ENCODE data around the gene ATP8A2.
"Not testable (repeated sequence)": the region's sequence is repeated elsewhere in the genome, so short reads cannot be mapped to it uniquely, and the experiment has no call there.

The ATP8A2 gene

DNA sequence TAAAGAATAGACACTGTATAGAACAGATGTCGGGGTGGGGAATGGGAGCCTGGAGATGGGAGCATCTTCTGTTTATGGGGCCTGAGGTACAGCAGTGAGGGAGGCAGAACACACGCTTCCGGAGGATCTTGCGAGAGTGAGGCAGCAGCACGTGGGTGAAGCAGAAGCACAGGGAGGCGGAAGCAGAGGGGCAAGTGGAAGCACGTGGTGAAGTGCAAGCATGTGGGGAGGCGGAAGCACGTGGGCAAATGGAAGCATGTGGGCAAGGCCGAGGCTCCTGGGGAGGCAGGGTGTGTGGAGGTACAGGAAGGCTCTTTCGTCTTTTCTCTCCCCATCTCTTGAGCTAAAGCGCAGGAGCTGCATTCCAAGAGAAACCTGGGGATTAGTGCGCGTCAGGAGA lies 198.4 kb downstream of the ATP8A2 start:
- no peak for DNase-seq

GRCh38 chr13:25571237-25571636 lies 199.5 kb downstream of the ATP8A2 start:
- no peak for DNase-seq

DNA sequence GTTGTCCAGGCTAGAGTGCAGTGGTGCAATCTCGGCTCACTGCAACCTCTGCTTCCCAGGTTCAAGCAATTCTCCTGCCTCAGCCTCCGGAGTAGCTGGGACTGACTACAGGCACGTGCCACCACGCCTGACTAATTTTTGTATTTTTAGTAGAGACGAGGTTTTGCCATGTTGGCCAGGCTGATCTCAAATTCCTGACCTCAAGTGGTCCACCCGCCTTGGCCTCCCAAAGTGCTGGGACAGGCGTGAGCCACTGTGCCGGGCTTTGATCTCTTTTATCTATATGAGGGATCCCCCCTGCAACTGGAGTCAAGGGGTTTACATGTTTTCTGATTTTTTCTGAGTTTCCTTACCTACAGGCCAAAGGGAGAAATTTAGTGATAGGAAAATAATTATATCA lies 200.4 kb downstream of the ATP8A2 start:
- DNase-seq: not testable (repeated sequence)

DNA sequence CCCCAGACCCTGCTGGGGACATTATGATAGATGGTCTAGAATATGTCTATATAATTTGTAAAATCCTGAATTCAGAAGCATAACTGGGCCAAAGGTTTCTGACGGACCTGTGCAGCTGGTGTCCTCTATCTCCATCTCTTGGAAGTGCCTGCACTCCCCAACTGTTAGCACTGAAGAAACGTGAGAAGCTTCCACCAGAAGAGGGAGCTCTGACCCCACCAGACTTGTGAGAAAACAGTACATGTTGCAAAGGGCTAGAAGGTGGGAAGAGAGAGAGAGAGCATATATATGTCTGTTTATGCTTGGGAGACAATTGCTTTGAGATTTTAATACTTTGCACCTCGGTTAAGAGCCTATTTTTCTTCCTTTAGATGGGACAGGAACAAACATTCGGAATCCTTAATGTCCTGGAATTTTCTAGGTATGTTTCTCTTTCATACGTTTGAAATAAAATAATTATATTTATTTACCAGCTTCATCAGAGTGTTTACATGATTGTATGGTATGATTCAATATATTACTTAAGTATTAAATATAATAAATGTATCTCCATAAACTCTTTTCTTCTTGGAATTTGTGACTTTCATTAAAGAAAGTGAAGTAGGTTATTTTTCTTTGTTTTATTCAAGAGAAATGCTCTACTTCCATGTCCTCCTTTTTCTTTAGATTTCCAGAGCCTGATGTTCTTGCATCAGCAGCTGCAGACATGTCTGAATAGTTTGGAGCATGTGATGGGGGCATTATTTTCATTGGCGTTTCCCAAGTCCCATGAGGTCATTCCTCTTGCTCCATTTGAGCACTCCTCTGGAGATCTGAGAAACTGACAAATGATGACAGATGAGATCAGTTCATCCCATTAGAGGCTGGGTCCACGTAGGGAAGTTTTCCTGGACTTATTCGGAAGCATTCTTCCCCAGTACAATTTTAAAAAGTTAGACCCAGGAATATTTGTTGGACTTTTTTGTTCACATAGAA lies 202.9 kb downstream of the ATP8A2 start:
- DNase-seq: peak; percentile 79

- no peak for DNase-seq
These were observed 203.8 kb downstream of the ATP8A2 start for GRCh38 chr13:25575562-25575961.

GRCh38 chr13:25578526-25578925 lies 206.8 kb downstream of the ATP8A2 start:
- DNase-seq: no peak

DNA sequence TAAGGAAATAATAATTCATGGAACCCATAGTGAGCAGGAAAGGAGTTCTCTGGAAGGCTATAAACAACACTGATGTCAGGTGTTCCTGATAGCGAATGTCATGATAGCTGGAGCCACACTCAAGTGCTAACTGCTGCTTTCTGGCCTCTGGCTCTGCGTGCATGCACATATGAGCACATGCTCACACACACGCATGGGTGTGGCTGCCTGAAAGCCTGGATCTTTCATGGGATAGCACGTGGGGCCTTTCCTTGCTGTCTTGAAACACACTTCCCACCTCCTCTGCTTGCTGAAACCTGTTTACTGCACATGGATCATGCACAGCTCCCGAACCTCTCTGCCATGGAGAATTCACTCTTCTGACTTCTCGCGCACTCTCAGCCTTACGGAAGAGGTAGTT lies 207.4 kb downstream of the ATP8A2 start:
- DNase-seq: no peak

GRCh38 chr13:25581351-25581750 lies 209.6 kb downstream of the ATP8A2 start:
- no peak for DNase-seq

GRCh38 chr13:25584087-25584486 lies 212.3 kb downstream of the ATP8A2 start:
- no peak for DNase-seq

GRCh38 chr13:25585000-25585399 lies 213.2 kb downstream of the ATP8A2 start:
- no peak for DNase-seq

DNA sequence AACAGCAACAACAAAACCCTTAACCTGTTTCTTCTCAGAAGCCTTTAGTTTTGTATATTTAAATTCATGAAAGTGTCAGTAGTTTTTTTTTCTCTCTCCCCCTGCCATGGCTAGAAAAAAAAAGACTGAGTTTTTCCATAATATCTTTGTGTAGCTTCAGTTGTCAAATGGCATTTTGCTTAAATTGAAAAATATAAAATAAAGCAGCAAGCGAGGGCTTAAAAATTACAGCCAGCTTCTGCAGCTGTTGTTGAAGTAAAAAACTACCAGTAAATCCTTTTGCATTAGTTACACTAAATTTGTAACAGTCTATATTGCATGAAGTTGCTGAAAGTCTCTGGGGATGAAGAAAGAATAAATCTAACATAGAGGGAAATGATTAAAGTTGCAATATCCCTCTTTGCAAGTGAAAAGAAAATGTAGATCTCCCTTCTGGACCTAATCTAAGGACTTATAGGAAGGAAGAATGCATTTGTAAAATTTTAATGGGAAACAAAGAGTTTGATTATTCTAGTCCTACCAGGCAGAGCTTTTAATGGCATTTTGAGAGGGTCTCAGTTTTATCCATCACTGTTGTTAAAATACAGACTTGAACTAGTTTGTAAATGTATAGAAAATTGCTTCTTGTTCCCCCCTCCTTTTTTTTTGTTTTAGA lies 215.7 kb downstream of the ATP8A2 start:
- no peak for DNase-seq

DNA sequence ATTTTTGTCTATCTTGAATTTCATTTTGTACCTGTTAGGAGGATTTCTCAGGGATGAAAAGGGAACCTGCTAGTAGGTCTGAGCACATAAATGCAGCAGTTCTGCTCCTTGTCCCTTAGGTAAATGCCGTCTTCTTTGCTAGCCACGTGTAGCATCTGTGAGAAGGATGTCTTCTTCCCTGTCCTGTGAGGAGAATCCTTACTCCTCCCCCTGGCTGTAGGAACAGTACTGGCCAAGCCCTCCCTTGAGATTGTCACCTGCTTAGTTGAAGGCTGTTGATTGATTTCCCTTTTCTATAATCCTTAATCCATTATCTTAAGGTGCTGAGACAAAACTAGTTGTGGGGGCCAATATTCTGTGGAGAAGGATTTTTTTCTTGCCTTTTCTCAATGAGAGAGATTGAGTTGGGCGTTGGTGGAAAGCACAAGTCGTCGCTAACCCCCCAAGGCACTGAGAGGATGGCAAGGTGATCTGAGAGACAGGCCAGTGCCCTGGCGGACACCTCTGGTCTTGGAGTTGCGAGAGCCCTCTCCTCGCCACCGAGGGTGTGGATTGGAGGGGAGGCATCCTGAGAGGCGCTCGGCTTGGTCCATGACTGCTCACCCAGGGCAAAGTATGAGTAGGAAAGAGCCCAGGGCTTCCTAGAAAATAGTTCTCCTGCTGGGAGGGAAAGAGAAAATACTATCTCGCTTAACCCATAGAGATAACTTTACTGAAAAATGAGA lies 216.7 kb downstream of the ATP8A2 start:
- DNase-seq: no peak

DNA sequence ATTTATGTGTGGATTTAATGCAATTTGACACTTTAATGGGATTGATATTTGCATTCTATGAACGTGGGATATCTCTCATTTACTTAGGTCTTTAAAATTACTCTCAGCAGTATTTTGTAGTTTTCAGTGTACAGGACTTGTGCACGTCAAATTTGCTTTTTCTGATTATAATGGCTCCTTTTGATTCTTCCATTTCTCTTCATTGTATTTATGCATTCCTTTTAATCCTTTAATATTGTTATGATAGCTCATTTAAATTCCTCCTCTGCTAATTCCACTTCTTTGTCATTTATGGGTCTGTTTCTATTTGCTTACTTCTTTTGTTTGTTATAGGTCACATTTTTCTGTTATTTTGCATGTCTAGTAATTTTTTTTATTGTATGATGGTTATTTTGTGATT lies 226.6 kb downstream of the ATP8A2 start:
- no peak for DNase-seq

GRCh38 chr13:25602176-25602575 lies 230.4 kb downstream of the ATP8A2 start:
- no peak for DNase-seq

GRCh38 chr13:25604106-25604505 lies 232.3 kb downstream of the ATP8A2 start:
- DNase-seq: no peak

DNA sequence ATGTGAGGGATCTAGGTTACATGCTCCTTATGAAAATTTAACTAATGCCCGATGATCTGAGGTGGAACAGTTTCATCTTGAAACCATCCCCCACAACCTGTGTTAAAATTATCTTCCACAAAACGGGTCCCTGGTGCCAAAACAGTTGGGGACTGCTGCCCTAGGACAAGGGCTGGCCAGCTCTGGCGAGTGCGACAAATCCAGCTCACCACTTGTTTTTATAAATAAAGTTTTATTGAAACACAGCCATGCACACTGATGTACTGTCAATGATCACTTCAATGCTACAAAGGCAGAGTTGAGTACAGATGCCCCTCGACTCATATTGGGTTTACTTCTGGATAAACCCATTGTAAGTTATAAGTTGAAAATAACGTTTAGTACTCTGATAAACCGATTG lies 235.3 kb downstream of the ATP8A2 start:
- no peak for DNase-seq

GRCh38 chr13:25608181-25608580 lies 236.4 kb downstream of the ATP8A2 start:
- DNase-seq: no peak

DNA sequence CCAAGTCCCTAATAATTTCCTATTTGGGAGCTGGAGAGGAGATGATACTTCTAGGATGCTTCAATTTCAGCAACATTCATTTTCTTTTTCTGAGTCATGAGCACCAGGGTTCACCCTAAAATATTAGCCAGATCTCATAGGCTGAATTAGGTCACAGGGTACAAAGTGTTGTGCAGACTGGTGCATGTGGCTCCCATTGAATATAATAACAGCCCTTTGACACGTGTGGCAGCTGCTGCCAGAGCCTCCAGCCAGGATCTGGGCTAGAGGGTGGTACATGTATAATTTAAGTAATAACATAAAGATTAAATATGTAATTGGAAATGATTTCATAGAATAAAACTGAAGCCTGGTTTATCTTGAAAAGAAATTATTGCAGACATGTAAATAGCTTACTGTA lies 244.9 kb downstream of the ATP8A2 start:
- DNase-seq: no peak

GRCh38 chr13:25619897-25620296 lies 248.1 kb downstream of the ATP8A2 start:
- DNase-seq: no peak

DNA sequence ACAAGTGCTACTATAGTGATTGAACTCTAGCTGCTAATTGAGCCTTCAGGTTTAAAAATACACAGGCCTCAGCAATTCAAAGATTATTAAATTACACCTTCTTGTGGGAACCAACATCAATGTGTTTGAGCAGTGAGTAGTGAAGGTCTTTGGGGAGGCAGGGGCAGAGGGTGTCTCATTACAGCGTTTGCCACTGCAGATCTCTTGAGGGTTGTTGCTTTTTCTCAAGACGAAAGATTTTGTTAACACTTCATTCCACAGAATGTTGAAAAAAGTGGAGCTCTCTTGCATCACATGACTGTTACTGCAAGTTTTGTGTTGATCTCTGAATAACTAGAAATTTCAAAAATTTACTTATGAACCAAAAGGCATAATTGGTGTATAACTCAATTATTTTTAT lies 253.6 kb downstream of the ATP8A2 start:
- DNase-seq: no peak

DNA sequence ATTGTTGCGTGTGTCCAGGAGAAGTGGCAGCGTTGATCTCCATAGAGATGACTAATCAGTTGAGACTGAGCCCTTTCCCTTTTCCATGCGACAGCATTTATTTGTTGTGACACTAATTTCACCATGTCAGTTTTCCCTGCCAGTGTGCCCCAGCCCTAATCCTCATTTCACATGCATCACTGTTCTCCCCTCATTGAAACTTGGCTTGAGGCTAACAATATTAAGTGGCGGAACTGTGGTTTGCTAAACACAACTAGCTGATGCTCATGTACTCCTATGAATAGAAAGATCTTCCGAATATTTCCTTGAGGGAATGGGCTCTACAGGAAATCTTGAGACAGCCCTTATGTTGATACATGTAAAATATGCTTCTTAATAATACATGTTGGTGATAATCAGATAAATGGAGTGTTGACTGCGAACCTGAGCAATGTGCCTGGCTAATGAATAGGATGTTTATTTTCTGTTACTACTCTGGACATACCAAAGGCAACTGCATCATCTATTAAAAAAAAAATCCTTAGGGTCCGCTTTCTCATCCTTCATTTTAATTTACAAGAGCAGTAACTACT lies 258.6 kb downstream of the ATP8A2 start:
- DNase-seq: no peak

DNA sequence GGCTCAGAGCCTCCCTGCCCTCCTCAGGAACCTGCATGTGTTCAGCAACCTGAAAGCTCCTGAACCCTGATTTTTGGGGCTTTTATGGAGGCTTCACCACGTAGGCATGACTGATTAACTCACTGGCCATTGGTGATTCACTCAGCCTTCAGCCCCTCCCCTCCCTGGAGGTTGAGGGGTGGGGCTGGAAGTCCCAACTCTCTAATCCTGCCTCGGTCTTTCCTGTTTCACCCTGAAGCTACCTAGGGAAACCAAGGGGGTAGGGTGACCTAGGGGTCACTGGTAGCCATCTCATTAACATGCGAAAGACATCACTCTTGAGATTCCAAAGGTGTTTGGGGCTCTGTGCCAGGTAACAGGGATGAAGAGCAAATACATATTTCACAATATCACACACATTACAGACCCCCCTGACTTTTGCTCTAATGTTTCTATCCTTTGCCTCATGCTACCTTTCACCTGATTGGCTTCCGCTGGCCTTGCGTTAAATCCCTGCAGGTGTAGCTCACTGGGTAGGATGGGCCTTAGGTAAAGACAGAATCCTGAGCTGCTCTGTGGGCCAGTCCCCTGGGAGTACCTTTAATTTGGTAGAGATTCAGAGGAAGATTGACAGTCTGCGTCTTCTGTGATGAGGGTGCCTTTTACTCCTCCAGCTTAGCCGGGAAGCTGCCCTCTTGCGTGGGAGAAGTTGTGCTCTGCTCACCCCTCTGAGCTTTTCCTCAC lies 260.6 kb downstream of the ATP8A2 start:
- no peak for DNase-seq
